SK-N-SH (cell line): ENCODE data around the gene LAMA4. TPM values are rescaled to one million over a fixed set of nuclear protein-coding genes. Genes with fewer than 3 reads are reported as not detected.

Source experiments
- CTCF ChIA-PET: fragments of 300-600, 350-600 bp; formaldehyde crosslinking; extraction: SDS; loops from one replicate; lab custom pipeline; 2021; lab: Yijun Ruan, JAX
- POLR2A ChIA-PET: fragments of 350-600 bp; sonication (Branson Sonifier 250); formaldehyde crosslinking; extraction: SDS; loops from one replicate; lab custom pipeline; 2020; ENCODE audit warnings: antibody characterized with exemption, inconsistent platforms; lab: Yijun Ruan, JAX
- DNase-seq: peaks from one replicate; pipeline ENCODE4 v3.0.0; 2012
- H2AFZ ChIP-seq: fragments of 200-600 bp; sonication (generic); 2 replicates; pipeline ENCODE4 v1.8.1; 2016; ENCODE audit warnings: antibody characterized with exemption, mild to moderate bottlenecking, low read depth
- H3F3A ChIP-seq: fragments of 200-600 bp; sonication (generic); replicated peaks from 2 replicates; pipeline ENCODE3; 2016; ENCODE audit warnings: antibody characterized with exemption, mild to moderate bottlenecking; ENCODE audit not compliant: insufficient read depth
- H3K27ac ChIP-seq, 2 experiments: fragments of 200-500 bp in 1 of 2; fragments of 200-600 bp in 1 of 2; sonication (Bioruptor generic) in 1 of 2; sonication (generic), shearing (Covaris generic) in 1 of 2; 2 replicates each; pipeline versions ENCODE4 v1.5.1 to v1.6.1; 2014 to 2016; ENCODE audit warnings: low read depth in 2 of 2, inconsistent platforms in 1 of 2, low read length in 1 of 2, mild to moderate bottlenecking in 1 of 2, mixed read lengths in 1 of 2
- H3K27me3 ChIP-seq: fragments of 200-600 bp; sonication (generic), shearing (Covaris generic); 2 replicates; pipeline ENCODE4 v1.6.1; 2016; ENCODE audit warnings: mixed run types; ENCODE audit not compliant: insufficient read depth
- H3K36me3 ChIP-seq, 2 experiments: fragments of 200-500 bp in 1 of 2; fragments of 200-600 bp in 1 of 2; sonication (Bioruptor generic) in 1 of 2; sonication (generic) in 1 of 2; replicated peaks in 1 of 2; 2 replicates each; pipeline versions ENCODE3 to v1.5.1; 2014 to 2016; ENCODE audit warnings: low read length in 1 of 2, mild to moderate bottlenecking in 1 of 2; ENCODE audit not compliant: insufficient read depth in 2 of 2, control insufficient read depth in 1 of 2
- H3K4me1 ChIP-seq, 2 experiments: fragments of 200-500 bp in 1 of 2; fragments of 200-600 bp in 1 of 2; sonication (Bioruptor generic) in 1 of 2; sonication (generic), shearing (Covaris generic) in 1 of 2; 2 replicates each; pipeline versions ENCODE4 v1.5.1 to v1.6.1; 2014 to 2016; ENCODE audit warnings: low read depth in 1 of 2, low read length in 1 of 2, mixed run types in 1 of 2; ENCODE audit not compliant: insufficient read depth in 2 of 2, control insufficient read depth in 1 of 2
- H3K4me2 ChIP-seq: fragments of 200-600 bp; sonication (generic), shearing (Covaris generic); 2 replicates; pipeline ENCODE4 v1.6.1; 2017; ENCODE audit warnings: mixed run types
- H3K4me3 ChIP-seq, 2 experiments: fragments of 200-500 bp in 1 of 2; fragments of 200-600 bp in 1 of 2; sonication (Bioruptor generic) in 1 of 2; sonication (generic), shearing (Covaris generic) in 1 of 2; 2 replicates each; pipeline versions ENCODE4 v1.5.1 to v1.8.1; 2014 to 2016; ENCODE audit warnings: low read depth in 2 of 2, inconsistent platforms in 1 of 2, low read length in 1 of 2, mild to moderate bottlenecking in 1 of 2, mixed read lengths in 1 of 2, moderate library complexity in 1 of 2
- H3K79me2 ChIP-seq: fragments of 200-600 bp; sonication (generic); 2 replicates; pipeline ENCODE4 v1.8.1; 2017; ENCODE audit warnings: mild to moderate bottlenecking; ENCODE audit not compliant: insufficient read depth
- H3K9ac ChIP-seq: fragments of 200-600 bp; sonication (generic); 2 replicates; pipeline ENCODE4 v1.6.1; 2017; ENCODE audit warnings: mixed run types
- H3K9me2 ChIP-seq: fragments of 200-600 bp; sonication (generic); 2 replicates; pipeline ENCODE4 v1.6.1; 2017; ENCODE audit warnings: mixed run types
- H3K9me3 ChIP-seq: fragments of 200-600 bp; sonication (generic); 2 replicates; pipeline ENCODE4 v1.6.1; 2017; ENCODE audit warnings: mixed run types, mild to moderate bottlenecking, moderate library complexity
- H4K20me1 ChIP-seq: fragments of 200-600 bp; sonication (generic); 2 replicates; pipeline ENCODE4 v1.6.1; 2017; ENCODE audit warnings: mild to moderate bottlenecking, mixed run types; ENCODE audit not compliant: insufficient read depth
- CHD2 ChIP-seq: fragments of 150-350 bp; IDR thresholded peaks from 2 replicates; pipeline ENCODE4 v1.6.1; 2018; ENCODE audit warnings: low read length; ENCODE audit not compliant: partially characterized antibody
- EP300 ChIP-seq, 2 experiments: IDR thresholded peaks; 2 replicates each; pipeline versions ENCODE4 v1.4.0 to v1.6.1; 2012; ENCODE audit warnings: borderline replicate concordance in 1 of 2, low read depth in 1 of 2, low read length in 1 of 2
- EZH2phosphoT487 ChIP-seq: fragments of 200-600 bp; sonication (generic); IDR thresholded peaks from 2 replicates; pipeline ENCODE4 v1.6.1; 2017; ENCODE audit warnings: low read depth, mixed run types, mild to moderate bottlenecking, antibody characterized with exemption, moderate library complexity, borderline replicate concordance
- FOXJ3 ChIP-seq: sonication (generic); formaldehyde crosslinking; IDR thresholded peaks from 2 replicates; pipeline ENCODE4 v1.5.1; 2020; ENCODE audit warnings: mild to moderate bottlenecking, missing genetic modification reagents
- JUND ChIP-seq: IDR thresholded peaks from 2 replicates; pipeline ENCODE4 v1.4.0; 2012
- MAX ChIP-seq: IDR thresholded peaks from 2 replicates; pipeline ENCODE4 v1.4.0; 2012; ENCODE audit warnings: low read depth
- MEF2A ChIP-seq: IDR thresholded peaks from 2 replicates; pipeline ENCODE4 v1.4.0; 2012; ENCODE audit warnings: low read depth, borderline replicate concordance
- MXI1 ChIP-seq: IDR thresholded peaks from 2 replicates; pipeline ENCODE4 v1.6.1; 2012; ENCODE audit warnings: mild to moderate bottlenecking, low read depth, low read length, improper control_type of control experiment
- REST ChIP-seq: IDR thresholded peaks from 2 replicates; pipeline ENCODE4 v1.6.1; 2012; ENCODE audit warnings: mild to moderate bottlenecking, low read depth, low read length, moderate library complexity
- RXRA ChIP-seq: IDR thresholded peaks from 2 replicates; pipeline ENCODE4 v1.4.0; 2012; ENCODE audit warnings: low read depth, mild to moderate bottlenecking, borderline replicate concordance
- SIN3A ChIP-seq: IDR thresholded peaks from 2 replicates; pipeline ENCODE4 v1.6.1; 2012; ENCODE audit warnings: low read depth, mild to moderate bottlenecking, low read length, moderate library complexity, borderline replicate concordance
- SMC3 ChIP-seq: IDR thresholded peaks from 2 replicates; pipeline ENCODE4 v1.6.1; 2012; ENCODE audit warnings: low read depth, low read length, improper control_type of control experiment
- TAF1 ChIP-seq: IDR thresholded peaks from 2 replicates; pipeline ENCODE4 v1.6.1; 2012; ENCODE audit warnings: low read depth, mild to moderate bottlenecking, low read length, moderate library complexity, borderline replicate concordance
- TEAD4 ChIP-seq: IDR thresholded peaks from 2 replicates; pipeline ENCODE4 v1.4.0; 2012; ENCODE audit warnings: mild to moderate bottlenecking, borderline replicate concordance; ENCODE audit not compliant: insufficient read depth
- WGBS: methylation state at CpG from one replicate; pipeline ENCODE4 v1.1.6; 2017; ENCODE audit warnings: low lambda C conversion rate; 5-methylcytosine and 5-hydroxymethylcytosine counted together
- polyA plus RNA-seq, 3 experiments: library from polyadenylated mRNA; depleted of rRNA; stranded (reverse); fragments of >200 nt; gene quantifications; 2 replicates each; pipeline ENCODE4 v1.2.3, GENCODE V29; 2012
- TF ChIP-seq, protein P1 (sequence below): fragments of 150-350 bp; IDR thresholded peaks from 2 replicates; pipeline ENCODE4 v1.6.1; 2016; ENCODE audit warnings: mild to moderate bottlenecking, low read depth, low read length
- TF ChIP-seq, protein P2 (sequence below): IDR thresholded peaks from 2 replicates; pipeline ENCODE4 v1.4.0; 2012; ENCODE audit warnings: low read depth, borderline replicate concordance

The LAMA4 gene
- polyA plus RNA-seq, 1 of the 3 experiments (the other 2 are of a cell fraction), result 9.4 TPM

DNA sequence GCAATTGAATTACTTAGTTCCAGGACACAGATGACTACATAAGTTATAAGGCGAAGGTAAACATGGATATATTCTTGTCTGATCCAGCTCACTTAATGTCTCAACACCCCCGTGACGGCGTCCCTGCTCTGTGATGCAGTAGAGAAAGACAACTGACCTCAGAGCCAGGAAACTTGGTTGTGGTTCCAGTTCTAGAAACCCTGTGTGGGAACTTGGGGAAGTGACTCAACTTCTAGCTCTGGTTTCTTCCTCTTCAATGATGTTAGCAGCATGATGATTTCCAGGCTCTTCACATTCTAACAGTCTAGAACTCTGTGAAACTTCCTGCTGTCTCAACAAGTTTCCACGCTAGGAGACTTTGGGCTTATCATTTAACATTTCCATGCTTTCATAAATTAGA lies 18.4 kb downstream of the LAMA4 start:
- H3K9me2 ChIP-seq, result no peaks in the 10 kb centered on the region
- H3K79me2 ChIP-seq, result no peaks in the 10 kb centered on the region
- H2AFZ ChIP-seq, result no peak overlapping the region
- TF ChIP-seq FOXJ3 (no peak), MEF2A (no peak), REST (no peak), MAX (no peak), EZH2phosphoT487 (no peak), TAF1 (no peak), SMC3 (no peak), SIN3A (no peak), EP300 (IDR thresholded peaks at IDR 0.05; ENCODE audit: borderline replicate concordance in 1 of 2, low read depth in 1 of 2, low read length in 1 of 2) (no peak), CHD2 (no peak), MXI1 (no peak), RXRA (no peak), JUND (no peak), TEAD4 (no peak)
- TF ChIP-seq, protein P1, sequence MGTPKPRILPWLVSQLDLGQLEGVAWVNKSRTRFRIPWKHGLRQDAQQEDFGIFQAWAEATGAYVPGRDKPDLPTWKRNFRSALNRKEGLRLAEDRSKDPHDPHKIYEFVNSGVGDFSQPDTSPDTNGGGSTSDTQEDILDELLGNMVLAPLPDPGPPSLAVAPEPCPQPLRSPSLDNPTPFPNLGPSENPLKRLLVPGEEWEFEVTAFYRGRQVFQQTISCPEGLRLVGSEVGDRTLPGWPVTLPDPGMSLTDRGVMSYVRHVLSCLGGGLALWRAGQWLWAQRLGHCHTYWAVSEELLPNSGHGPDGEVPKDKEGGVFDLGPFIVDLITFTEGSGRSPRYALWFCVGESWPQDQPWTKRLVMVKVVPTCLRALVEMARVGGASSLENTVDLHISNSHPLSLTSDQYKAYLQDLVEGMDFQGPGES, result no peak
- TF ChIP-seq, protein P2, sequence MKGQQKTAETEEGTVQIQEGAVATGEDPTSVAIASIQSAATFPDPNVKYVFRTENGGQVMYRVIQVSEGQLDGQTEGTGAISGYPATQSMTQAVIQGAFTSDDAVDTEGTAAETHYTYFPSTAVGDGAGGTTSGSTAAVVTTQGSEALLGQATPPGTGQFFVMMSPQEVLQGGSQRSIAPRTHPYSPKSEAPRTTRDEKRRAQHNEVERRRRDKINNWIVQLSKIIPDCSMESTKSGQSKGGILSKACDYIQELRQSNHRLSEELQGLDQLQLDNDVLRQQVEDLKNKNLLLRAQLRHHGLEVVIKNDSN, result no peak
- H3F3A ChIP-seq, result peaks cover 18% of the 10 kb centered on the region
- no peaks in the 10 kb centered on the region for H3K36me3 ChIP-seq
- no peaks in the 10 kb centered on the region for H4K20me1 ChIP-seq
- no peak overlapping the region for H3K4me3 ChIP-seq
- POLR2A ChIA-PET, result no interaction called here
- H3K27ac ChIP-seq, result peak overlapping the region in 1 of 2 experiments; percentile 28; a peak in 1 of 4 replicates
- 94% methylated on average over 5 of the region's 5 CpGs for WGBS
- no peaks in the 10 kb centered on the region for H3K27me3 ChIP-seq
- no peak overlapping the region for H3K9ac ChIP-seq
- no peaks in the 10 kb centered on the region for H3K9me3 ChIP-seq
- no peak for DNase-seq
- CTCF ChIA-PET, result interaction anchor here (0.6 to 1.4 kb wide), 2 partner anchors 56 to 526 kb away, joined by 3 to 7 read pairs; no protein-coding TSS in a partner anchor
- peaks cover 23 to 46% of the 10 kb centered on the region in 2 experiments for H3K4me1 ChIP-seq
- H3K4me2 ChIP-seq, result no peak overlapping the region
